Measurements from ENCODE around the gene KMT5B.

KMT5B gene

DNA sequence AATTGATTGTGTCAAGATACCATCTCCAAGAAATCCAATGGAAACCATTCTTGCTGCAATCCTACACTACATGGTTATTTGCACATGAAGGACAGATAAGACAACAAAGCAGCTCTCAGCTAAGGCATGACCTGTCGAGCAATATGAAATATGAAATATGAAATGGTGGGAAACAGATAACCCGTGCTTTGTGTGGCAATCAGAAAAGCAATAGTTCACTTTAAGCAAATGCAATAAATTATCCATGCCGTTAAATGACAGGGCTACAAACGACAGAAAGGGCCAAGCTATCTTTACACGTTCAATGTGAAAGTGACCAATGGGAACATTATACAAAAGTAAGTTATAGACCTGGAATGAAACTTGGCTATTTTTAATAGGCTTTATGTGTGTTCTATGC lies 35.2 kb downstream of the KMT5B start:
- no peak for DNase-seq

DNA sequence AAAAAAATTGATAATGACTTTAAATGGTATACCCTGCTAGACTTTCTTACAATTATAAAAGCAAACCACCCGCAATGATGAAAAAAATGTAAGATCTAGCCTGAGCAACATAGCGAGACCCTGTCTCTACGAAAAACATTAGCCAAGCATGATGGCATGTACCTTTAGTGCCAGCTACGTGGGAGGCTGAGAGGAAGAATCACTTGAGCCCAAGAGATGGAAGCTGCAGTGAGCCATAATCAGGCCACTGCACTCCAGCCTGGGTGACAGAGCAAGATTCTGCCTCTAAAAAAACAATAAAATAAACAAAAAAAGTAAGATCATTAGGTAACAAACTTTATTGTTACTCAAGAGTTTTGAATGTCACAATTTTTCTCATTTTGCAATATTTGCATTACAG lies 39.2 kb downstream of the KMT5B start:
- DNase-seq: no peak

- DNase-seq: no peak
Measured at GRCh38 chr11:68169442-68169841, 43.7 kb downstream of the KMT5B start.

DNA sequence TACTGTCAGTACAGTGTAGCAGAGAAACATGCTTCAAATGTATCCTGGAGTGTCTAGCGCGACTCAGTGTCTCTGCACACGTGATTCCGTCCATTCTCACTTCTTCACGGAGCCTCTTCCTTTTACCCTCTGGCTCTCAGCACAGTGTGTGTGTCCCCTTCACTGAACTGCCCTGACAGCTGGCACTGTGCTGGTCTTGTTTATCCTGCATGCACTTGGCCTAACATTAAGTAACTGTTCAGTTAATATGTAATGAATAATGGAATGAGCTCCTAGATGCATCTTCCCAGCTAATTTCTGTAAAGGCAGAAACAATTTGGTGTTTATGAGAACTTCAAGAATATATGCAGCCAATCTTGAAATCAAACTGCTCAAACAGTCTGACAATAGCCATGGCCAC lies 44.4 kb downstream of the KMT5B start:
- no peak for DNase-seq

DNA sequence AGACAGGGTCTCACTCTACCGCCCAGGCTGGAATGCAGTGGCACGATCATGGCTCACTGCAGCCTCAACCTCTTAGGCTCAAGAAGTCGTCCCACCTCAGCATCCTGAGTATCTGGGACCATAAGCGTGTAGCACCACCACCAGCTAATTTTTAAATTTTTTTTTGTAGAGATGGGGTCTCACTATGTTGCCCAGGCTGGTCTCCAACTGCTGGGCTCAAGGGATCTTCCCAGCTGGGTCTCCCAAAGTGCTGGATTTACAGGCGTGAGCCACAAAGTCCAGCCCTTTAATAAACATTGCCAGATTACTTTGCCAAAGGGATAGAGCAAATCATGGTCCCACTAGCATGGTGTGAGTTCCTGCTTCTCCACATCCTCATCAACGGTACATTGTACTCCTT lies 45.6 kb downstream of the KMT5B start:
- DNase-seq: no peak

- no peak for DNase-seq
Measured at GRCh38 chr11:68166969-68167368, 46.1 kb downstream of the KMT5B start.

GRCh38 chr11:68165601-68166000 lies 47.5 kb downstream of the KMT5B start:
- DNase-seq: no peak

GRCh38 chr11:68164437-68164836 lies 48.7 kb downstream of the KMT5B start:
- DNase-seq: no peak

GRCh38 chr11:68163691-68164090 lies 49.4 kb downstream of the KMT5B start:
- no peak for DNase-seq

DNA sequence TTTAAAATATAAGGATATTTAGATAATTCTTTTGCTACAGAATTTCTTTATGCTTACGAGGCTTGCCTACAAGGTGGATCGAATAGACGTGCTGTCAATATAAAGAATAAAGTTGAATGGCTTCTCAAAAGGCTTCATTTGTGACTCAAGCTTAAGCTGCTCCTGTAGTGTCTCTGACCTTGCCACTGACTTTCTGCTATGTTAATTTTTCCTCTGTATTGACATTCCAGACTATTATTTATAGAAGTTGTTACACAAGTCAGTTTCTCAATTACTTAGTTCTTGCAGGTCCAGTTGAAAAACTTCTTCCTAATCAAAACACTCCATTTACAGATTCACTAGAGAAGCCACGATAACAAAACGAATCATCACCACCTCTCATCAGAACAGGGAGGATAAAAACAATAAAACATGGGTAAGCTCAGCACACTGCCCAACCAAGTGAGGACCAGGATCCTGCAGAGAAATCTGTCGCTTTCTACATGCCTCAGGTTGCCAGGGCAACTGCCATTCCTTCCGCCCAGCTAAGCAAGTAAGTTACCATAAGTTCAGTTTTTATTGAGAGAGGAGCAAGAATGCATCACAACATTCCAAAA lies 52.9 kb downstream of the KMT5B start:
- DNase-seq: no peak

DNA sequence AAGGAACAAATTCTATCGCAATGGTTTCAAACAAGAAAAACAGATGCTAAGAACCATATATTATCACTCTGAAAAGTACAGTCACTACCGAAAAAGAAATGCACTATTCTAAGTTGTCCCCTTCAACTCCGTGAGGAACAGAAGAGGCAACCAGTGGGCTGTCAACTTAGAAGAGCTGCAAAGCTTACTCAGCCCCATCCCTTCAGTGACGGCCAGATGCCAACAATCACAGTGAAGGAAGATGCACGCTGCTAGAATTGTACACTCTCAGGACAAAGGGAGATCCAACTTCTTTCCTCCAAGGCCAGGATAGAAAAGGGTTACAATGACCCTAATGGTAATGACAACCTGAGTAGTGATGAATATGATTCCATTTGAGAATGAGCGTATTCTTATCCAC lies 53.4 kb downstream of the KMT5B start:
- DNase-seq: no peak

- DNase-seq: no peak
Measured at GRCh38 chr11:68159161-68159560, 53.9 kb downstream of the KMT5B start.

DNA sequence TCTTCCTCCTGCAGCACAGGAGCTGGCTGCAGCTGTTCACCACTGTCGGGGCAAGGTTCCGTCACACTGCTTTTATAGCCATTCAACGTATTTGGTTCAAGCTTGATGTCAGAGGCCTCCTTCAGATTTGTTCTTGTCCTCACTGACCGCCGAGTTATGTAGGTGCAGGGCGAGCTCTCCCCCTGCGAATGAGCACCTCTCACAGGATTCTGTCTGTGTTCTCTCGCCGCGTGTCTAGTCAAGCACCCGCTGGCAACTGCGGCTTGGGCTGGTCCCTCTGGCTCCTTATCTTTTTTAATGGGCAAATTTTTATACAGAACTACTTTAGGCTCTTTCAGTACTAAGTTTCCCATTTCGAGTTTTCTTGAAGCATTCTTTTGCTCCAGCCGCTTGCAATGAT lies 54.5 kb downstream of the KMT5B start:
- no peak for DNase-seq

DNA sequence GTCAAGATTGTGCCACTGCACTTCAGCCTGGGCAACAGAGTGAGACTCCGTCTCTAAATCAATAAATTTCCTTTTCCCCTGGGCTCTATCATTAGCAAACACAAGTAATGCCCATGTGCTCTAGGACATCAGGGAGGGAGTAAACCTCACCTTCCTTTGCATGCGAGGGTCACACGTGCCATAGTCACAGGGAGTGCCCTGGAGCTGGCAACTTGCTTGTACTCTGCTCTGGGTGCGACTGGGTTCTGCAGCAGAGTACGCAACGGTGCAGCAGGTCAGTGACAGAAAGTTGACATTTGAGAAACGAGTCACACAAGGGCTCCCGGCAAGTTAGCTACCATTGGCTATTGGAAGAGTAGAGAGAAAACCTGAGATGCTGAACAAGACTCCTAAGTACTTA lies 59.4 kb downstream of the KMT5B start:
- DNase-seq: no peak

DNA sequence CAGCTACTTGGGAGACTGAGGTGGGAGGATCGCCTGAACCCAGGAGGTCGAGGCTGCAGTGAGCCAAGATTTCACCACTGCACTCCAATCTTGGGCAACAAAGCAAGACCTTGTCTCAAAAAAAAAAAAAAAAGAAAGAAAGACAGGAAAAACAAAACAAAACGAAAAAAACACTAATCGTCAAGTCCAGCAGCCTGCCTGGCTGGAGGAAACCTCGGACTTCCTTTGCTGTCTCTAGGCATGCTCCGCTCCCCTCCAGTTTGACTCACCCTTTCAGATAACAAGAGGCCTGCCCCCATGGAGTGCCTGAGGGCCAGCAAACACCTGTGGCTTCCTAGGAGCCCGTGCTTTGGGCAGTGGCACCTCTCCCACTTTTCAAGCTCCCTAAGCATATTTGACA lies 63.1 kb downstream of the KMT5B start:
- peak; percentile 44 for DNase-seq

DNA sequence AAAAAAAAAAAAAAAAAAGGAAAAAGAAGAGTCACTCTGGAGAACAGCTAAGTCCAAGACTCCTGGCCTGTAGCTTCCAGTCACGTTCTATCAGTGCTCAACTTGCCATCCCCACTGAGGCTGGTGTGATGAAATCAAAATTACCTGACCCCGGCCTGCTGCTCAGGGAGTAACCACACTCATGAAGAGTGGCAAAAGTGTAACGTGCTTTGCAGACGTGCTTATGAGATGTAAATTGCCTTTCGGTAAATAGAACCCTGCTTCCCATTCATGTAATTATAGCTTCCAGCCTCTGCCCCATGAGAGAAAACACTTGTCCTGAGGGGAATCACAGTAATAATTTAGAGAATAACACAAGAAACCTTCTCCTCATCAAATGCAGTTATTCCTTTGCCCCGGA lies 63.7 kb downstream of the KMT5B start:
- DNase-seq: no peak

GRCh38 chr11:68148879-68149278 lies 64.2 kb downstream of the KMT5B start:
- DNase-seq: no peak

- no peak for DNase-seq
Measured at GRCh38 chr11:68148071-68148805, 64.9 kb downstream of the KMT5B start.

DNA sequence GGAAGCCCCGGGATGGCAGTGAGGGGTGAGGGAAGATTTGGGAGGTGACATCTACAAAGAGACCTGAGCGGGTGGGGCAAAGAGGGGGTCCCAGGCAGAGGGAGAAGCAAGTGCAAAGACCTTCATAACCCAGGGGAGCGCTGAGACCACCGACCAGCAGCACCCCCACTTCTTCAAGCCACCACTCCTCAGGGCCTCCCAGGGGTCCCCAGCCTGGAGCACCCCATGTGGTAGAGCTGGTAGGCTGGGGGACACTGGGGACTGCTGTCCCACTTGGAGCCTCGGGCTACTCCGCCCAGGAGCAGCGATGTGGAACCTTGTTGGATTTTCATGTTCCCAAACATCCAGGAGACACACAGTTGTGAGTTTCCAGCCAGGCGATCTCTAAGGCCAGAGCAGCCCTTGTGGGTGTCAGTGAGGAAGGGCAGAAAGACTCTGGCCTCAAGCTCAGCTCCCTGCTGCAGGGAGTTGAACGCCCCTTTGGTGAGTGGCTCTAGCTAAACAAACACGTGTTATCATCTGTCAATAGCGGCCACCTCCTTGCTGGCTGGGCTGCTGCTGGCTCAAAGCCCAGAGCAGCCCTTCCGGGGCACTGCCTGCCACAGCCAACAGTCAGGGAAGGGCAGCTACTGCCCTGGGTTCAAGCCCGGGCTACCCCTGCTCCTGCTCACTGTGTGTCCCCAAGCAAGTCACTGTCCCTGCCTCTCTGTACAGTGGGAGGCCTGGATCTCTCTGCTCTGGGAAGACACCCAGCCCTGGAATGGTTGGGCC lies 66.2 kb downstream of the KMT5B start:
- peak; percentile 94 for DNase-seq

DNA sequence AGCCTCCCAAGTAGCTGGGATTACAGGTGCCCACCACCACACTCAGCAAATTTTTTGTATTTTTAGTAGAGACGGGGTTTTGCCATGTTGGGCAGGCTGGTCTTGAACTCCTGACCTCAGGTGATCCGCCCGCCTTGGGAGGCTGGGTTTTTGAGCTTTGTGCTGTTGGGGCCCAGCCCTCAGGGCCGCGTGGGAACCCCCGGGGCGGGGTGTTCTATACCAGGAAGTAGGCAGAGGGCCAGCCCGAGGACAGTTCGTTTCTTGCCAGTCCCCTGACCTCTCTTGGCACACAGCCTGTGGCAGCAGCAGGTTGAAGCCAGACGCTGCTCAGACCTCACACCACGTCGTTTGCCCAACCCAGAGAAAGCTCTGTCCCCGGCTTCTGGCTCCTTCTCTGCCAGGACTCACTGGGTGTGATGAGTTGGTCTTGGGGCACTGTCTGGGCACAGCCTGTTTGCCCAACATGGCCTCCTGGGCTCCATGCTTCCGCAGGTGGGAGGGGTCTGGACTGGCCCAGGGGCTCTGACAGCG lies 67.0 kb downstream of the KMT5B start:
- DNase-seq: peak; percentile 96

DNA sequence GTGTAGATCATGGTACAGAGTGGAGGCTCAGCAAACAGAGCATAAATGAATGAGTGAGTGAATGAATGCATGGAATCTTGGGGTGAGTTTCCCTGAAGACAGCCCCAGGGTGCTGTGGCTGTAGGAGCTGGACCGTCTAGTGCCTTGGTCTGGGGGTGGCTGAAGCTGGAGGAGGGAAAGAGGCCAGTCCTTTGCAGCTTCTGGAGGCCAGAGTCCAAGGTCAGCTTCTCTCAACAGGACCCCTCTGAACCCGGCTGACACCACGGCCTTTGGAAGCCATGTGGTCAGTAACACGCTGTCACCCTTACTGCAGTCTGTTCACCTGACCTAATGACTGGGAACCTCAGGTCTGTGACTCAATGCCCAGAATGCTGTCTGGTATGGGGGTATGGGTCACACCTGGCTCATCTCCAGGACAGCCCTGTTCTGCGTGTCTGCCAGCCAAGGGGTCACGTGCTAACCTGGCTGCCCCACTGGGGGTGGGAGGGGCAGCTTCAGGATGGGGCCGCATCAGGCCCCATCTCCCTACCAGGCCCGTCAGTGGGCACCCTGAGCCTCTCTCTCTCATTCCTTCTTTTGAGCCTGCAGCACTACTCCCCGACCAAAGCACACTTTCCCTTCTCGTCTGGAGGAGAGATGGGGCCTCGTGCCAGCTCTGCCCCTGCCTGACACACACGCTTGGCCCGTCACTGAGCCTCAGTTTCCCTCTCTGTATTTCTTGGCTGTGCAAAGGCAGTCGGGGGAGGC lies 67.8 kb downstream of the KMT5B start:
- no peak for DNase-seq

DNA sequence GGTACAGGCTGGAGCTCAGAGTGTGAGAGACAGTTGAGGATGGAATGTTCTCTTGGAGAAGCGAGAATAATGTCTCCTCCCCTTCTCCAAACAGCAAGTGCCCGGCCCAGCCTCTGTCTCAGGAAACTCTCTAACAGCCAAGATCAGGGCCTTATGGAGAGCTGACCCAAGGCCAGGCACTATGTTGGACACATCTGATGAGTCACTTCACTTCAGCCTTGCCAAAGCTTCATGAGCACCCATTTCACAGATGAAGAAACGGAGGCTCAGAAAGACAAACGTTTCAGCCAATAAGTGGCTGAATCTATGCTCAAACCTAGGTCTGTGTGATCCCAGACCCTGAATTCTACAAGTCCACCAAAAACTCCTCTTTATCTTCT lies 69.8 kb downstream of the KMT5B start:
- DNase-seq: no peak

All from hematopoietic multipotent progenitor cell treated with erythropoietin and hydrocortisone succinate and interleukin-3 and kit ligand, for 8 days (in vitro differentiated cells).